ENCODE data around the gene VPS4A.
"Not testable (repeated sequence)": the region's sequence is repeated elsewhere in the genome, so short reads cannot be mapped to it uniquely, and the experiment has no call there.

VPS4A gene

GRCh38 chr16:69310653-69311532 lies at the start of gene VPS4A:
VPS4A (plus strand) TSS chr16:69311350; CDS start chr16:69311512, 162 bp downstream.
- peak; percentile 84 to 85 for DNase-seq

- DNase-seq, result no peak
These were observed 44.7 kb upstream of the VPS4A start for GRCh38 chr16:69266334-69267063.

- DNase-seq, result no peak
These were observed 43.5 kb upstream of the VPS4A start for GRCh38 chr16:69267633-69268032.

GRCh38 chr16:69270395-69270794 lies 40.8 kb upstream of the VPS4A start:
- DNase-seq, result no peak

- DNase-seq, result no peak
These were observed 40.3 kb upstream of the VPS4A start for GRCh38 chr16:69270831-69271230.

- DNase-seq, result no peak
These were observed 38.1 kb upstream of the VPS4A start for GRCh38 chr16:69273009-69273408.

GRCh38 chr16:69274699-69275235 lies 36.4 kb upstream of the VPS4A start:
- DNase-seq, result no peak

- no peak for DNase-seq
These were observed 34.7 kb upstream of the VPS4A start for GRCh38 chr16:69276148-69277115.

GRCh38 chr16:69277413-69277812 lies 33.7 kb upstream of the VPS4A start:
- no peak for DNase-seq

- DNase-seq, result no peak
These were observed 27.3 kb upstream of the VPS4A start for GRCh38 chr16:69283851-69284250.

GRCh38 chr16:69285240-69285639 lies 25.9 kb upstream of the VPS4A start:
- no peak for DNase-seq

GRCh38 chr16:69286941-69287713 lies 24.0 kb upstream of the VPS4A start:
- peak in 1 of 2 experiments; percentile 22 for DNase-seq

GRCh38 chr16:69291657-69292056 lies 19.5 kb upstream of the VPS4A start:
- DNase-seq, result not testable (repeated sequence)

- no peak for DNase-seq
These were observed 17.7 kb upstream of the VPS4A start for GRCh38 chr16:69293401-69293800.

GRCh38 chr16:69294051-69294450 lies 17.1 kb upstream of the VPS4A start:
- DNase-seq, result no peak

- DNase-seq, result not testable (repeated sequence)
These were observed 14.4 kb upstream of the VPS4A start for GRCh38 chr16:69296771-69297170.

GRCh38 chr16:69298261-69298660 lies 12.9 kb upstream of the VPS4A start:
- DNase-seq, result no peak

GRCh38 chr16:69301187-69301586 lies 10.0 kb upstream of the VPS4A start:
- DNase-seq, result no peak

- no peak for DNase-seq
These were observed 9.3 kb upstream of the VPS4A start for GRCh38 chr16:69301861-69302260.

- no peak for DNase-seq
These were observed 8.8 kb upstream of the VPS4A start for GRCh38 chr16:69302301-69302700.

- DNase-seq, result no peak
These were observed 5.1 kb upstream of the VPS4A start for GRCh38 chr16:69306031-69306430.

- DNase-seq, result no peak
These were observed 4.1 kb upstream of the VPS4A start for GRCh38 chr16:69307091-69307490.
